Testis (tissue), 2 donors: ENCODE measurements around the gene MYLIP.

ENCODE experiments used
- POLR2A ChIP-seq: fragments of 450-650 bp; IDR thresholded peaks from one replicate; pipeline ENCODE4 v1.6.1; 2017; ENCODE audit warnings: antibody characterized with exemption, mild to moderate bottlenecking, moderate library complexity
- TF ChIP-seq, protein P1 (sequence below), 3 experiments: fragments of 450-650 bp in 2 of 3; fragments of 200-600 bp in 1 of 3; sonication (generic) in 1 of 3; IDR thresholded peaks; one replicate each; pipeline ENCODE4 v1.5.1; 2016 to 2019; ENCODE audit warnings: antibody characterized with exemption in 3 of 3, mild to moderate bottlenecking in 2 of 3, moderate library complexity in 1 of 3

DNA sequence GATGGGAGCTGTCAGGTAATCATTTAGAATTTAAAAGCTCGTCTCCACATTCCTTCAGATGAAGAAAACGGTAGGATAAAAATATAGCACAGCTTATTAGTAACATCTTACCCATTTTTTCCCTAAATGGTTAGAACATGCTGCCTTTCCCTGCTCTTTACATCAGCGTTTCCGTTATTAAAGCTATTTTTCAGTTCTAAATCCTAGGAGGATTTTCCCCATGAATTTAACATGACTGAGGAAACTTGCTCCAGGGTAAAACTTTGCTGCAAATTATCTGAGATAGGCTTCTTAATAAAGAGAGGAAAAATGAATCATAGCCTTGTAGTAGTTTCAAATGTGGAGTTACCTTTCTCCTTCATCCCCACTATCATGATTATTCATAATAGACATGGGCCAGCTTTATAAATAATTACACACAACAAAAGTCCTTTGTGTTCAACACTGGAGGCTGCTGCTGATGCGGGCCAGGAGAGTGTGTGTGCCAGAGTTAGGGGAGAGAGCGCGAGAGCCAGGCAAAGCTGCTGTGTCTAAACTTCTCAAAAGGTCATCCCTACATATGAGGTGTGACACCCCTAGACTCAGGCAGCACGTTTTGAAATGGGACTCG lies 24.4 kb downstream of the MYLIP start:
- TF ChIP-seq, protein P1, sequence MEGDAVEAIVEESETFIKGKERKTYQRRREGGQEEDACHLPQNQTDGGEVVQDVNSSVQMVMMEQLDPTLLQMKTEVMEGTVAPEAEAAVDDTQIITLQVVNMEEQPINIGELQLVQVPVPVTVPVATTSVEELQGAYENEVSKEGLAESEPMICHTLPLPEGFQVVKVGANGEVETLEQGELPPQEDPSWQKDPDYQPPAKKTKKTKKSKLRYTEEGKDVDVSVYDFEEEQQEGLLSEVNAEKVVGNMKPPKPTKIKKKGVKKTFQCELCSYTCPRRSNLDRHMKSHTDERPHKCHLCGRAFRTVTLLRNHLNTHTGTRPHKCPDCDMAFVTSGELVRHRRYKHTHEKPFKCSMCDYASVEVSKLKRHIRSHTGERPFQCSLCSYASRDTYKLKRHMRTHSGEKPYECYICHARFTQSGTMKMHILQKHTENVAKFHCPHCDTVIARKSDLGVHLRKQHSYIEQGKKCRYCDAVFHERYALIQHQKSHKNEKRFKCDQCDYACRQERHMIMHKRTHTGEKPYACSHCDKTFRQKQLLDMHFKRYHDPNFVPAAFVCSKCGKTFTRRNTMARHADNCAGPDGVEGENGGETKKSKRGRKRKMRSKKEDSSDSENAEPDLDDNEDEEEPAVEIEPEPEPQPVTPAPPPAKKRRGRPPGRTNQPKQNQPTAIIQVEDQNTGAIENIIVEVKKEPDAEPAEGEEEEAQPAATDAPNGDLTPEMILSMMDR (IDR thresholded peaks at IDR 0.05) = no peak
- TF ChIP-seq POLR2A = no peak
